ENCODE data around the gene KRTAP5-7. TPM values are rescaled to one million over a fixed set of nuclear protein-coding genes. Genes with fewer than 3 reads are reported as not detected.

The KRTAP5-7 gene
- total and polyA plus RNA-seq, 7 donors = 0.32 to 0.49 TPM; not detected in 5

GRCh38 chr11:71499546-71499945, 27.5 kb upstream of the KRTAP5-7 start:
- 94 to 95% methylated on average over 6 of the region's 6 CpGs for WGBS, 2 donors
- Histone ChIP-seq H3K27ac (no peak overlapping the region), H3K9me3 (no peaks in the 10 kb centered on the region), H3K4me3 (no peak overlapping the region), H3K4me1 (no peaks in the 10 kb centered on the region), H3K27me3 (no peaks in the 10 kb centered on the region), H3K36me3 (peaks cover 9 to 75% (median 47%) of the 10 kb centered on the region in 4 donors)
- intact Hi-C loops (cut with DNase I) = no loop called here
- no peak for DNase-seq
- no peak for TF ChIP-seq EP300 (IDR thresholded peaks at IDR 0.05)
- no peak for TF ChIP-seq POLR2AphosphoS5 (IDR thresholded peaks at IDR 0.05)
- no peak for TF ChIP-seq CTCF (IDR thresholded peaks at IDR 0.05)
- TF ChIP-seq POLR2A (IDR thresholded peaks at IDR 0.05) = no peak

DNA sequence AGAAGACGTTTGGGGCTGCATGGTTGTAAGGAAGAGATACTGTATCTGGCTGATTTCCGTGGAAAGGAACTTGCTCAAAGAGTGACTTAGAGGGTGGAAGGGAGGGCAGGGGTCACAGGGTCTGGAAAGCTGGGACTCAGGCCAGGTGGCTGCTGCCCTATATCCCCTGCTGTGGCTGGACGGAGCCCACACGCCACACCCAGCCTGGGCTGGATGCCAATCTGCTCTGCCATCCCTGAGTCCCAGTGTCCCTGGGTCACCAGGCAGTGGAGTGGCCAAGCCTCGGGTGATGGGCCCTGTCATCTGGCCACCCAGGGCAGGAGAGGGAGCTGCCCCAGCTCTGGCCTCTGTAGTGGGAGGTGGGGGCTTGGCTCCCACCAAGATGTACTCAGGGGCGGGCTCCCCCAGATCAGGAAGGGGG, 26.5 kb upstream of the KRTAP5-7 start:
- Histone ChIP-seq H3K36me3 (peaks cover 9 to 68% (median 45%) of the 10 kb centered on the region in 4 donors), H3K9me3 (no peaks in the 10 kb centered on the region), H3K27ac (no peak overlapping the region), H3K4me3 (no peak overlapping the region), H3K4me1 (no peaks in the 10 kb centered on the region), H3K27me3 (no peaks in the 10 kb centered on the region)
- intact Hi-C loops (cut with DNase I) = no loop called here
- TF ChIP-seq POLR2AphosphoS5 (IDR thresholded peaks at IDR 0.05) (no peak), EP300 (IDR thresholded peaks at IDR 0.05) (no peak), POLR2A (IDR thresholded peaks at IDR 0.05) (no peak), CTCF (IDR thresholded peaks at IDR 0.05) (no peak)
- no peak for DNase-seq
- WGBS, 2 donors = 40 to 62% methylated on average over 6 of the region's 6 CpGs

GRCh38 chr11:71501071-71501985, 25.7 kb upstream of the KRTAP5-7 start:
- H3K4me1 ChIP-seq = no peaks in the 10 kb centered on the region
- H3K27ac ChIP-seq = no peak overlapping the region
- 90 to 95% methylated on average over 30 of the region's 30 CpGs for WGBS, 2 donors
- intact Hi-C loops (cut with DNase I) = no loop called here
- H3K4me3 ChIP-seq = no peak overlapping the region
- TF ChIP-seq EP300 (IDR thresholded peaks at IDR 0.05) (no peak), CTCF (IDR thresholded peaks at IDR 0.05) (no peak), POLR2AphosphoS5 (IDR thresholded peaks at IDR 0.05) (no peak), POLR2A (IDR thresholded peaks at IDR 0.05) (no peak)
- no peaks in the 10 kb centered on the region for H3K9me3 ChIP-seq
- no peaks in the 10 kb centered on the region for H3K27me3 ChIP-seq
- H3K36me3 ChIP-seq = peaks cover 9 to 66% (median 39%) of the 10 kb centered on the region in 4 donors
- no peak for DNase-seq

- Histone ChIP-seq H3K27ac (no peak overlapping the region), H3K27me3 (no peaks in the 10 kb centered on the region), H3K36me3 (peaks cover 3 to 60% (median 34%) of the 10 kb centered on the region in 4 donors), H3K4me1 (no peaks in the 10 kb centered on the region), H3K4me3 (no peak overlapping the region), H3K9me3 (peaks cover 0 to 1% (median 0%) of the 10 kb centered on the region in 4 donors)
- intact Hi-C loops (cut with DNase I) = no loop called here
- TF ChIP-seq EP300 (IDR thresholded peaks at IDR 0.05) (no peak), POLR2A (IDR thresholded peaks at IDR 0.05) (no peak), CTCF (IDR thresholded peaks at IDR 0.05) (no peak), POLR2AphosphoS5 (IDR thresholded peaks at IDR 0.05) (no peak)
- DNase-seq = no peak
- 96 to 98% methylated on average over 10 of the region's 10 CpGs for WGBS, 2 donors
Measured at GRCh38 chr11:71502026-71502425, 25.0 kb upstream of the KRTAP5-7 start.
